ENCODE measurements around the gene CHMP4B.
A peak's percentile ranks its signal among the peaks of the same experiment; 100 is the strongest.

CHMP4B gene

GRCh38 chr20:33798444-33798843 is 12.7 kb upstream of the CHMP4B start:
- no peaks in the 10 kb centered on the region for H3K9me3 Mint-ChIP-seq
- no peak overlapping the region for H3K27ac Mint-ChIP-seq
- H3K4me3 Mint-ChIP-seq: no peak overlapping the region
- no peaks in the 10 kb centered on the region for H3K4me1 Mint-ChIP-seq
- H3K27me3 Mint-ChIP-seq: no peaks in the 10 kb centered on the region
- H3K36me3 Mint-ChIP-seq: no peaks in the 10 kb centered on the region

- no peaks in the 10 kb centered on the region for H3K27me3 Mint-ChIP-seq
- H3K36me3 Mint-ChIP-seq: no peaks in the 10 kb centered on the region
- no peak overlapping the region for H3K4me3 Mint-ChIP-seq
- H3K27ac Mint-ChIP-seq: no peak overlapping the region
- no peaks in the 10 kb centered on the region for H3K4me1 Mint-ChIP-seq
- no peaks in the 10 kb centered on the region for H3K9me3 Mint-ChIP-seq
Observed at GRCh38 chr20:33803921-33804337, 7.2 kb upstream of the CHMP4B start.

DNA sequence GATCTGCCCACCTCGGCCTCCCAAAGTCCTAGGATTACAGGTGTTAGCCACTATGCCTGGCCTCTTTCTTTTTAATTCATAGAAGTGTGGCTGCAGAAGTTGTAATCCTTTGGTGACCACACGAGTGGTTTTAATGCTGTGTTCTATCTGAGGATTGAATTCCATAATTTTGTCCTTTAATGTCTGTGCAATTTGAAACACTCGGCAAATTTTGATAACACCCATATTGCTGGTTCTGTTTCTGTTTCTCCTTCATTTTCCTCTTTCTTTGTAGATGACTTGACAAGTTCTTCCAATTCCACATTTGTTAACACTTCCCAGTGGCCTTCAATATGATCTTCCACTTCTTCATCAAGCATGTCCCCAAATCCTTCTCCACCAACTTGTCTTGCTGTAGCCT is 2.8 kb upstream of the CHMP4B start:
- H3K27me3 Mint-ChIP-seq: no peaks in the 10 kb centered on the region
- H3K36me3 Mint-ChIP-seq: peaks cover 11% of the 10 kb centered on the region
- H3K4me1 Mint-ChIP-seq: peaks cover 17% of the 10 kb centered on the region
- no peak overlapping the region for H3K27ac Mint-ChIP-seq
- H3K9me3 Mint-ChIP-seq: no peaks in the 10 kb centered on the region
- H3K4me3 Mint-ChIP-seq: no peak overlapping the region

GRCh38 chr20:33810259-33810658 is 889 bp upstream of the CHMP4B start:
- H3K4me3 Mint-ChIP-seq: no peak overlapping the region
- peaks cover 13% of the 10 kb centered on the region for H3K36me3 Mint-ChIP-seq
- H3K27me3 Mint-ChIP-seq: no peaks in the 10 kb centered on the region
- peaks cover 36% of the 10 kb centered on the region for H3K4me1 Mint-ChIP-seq
- no peaks in the 10 kb centered on the region for H3K9me3 Mint-ChIP-seq
- H3K27ac Mint-ChIP-seq: no peak overlapping the region

DNA sequence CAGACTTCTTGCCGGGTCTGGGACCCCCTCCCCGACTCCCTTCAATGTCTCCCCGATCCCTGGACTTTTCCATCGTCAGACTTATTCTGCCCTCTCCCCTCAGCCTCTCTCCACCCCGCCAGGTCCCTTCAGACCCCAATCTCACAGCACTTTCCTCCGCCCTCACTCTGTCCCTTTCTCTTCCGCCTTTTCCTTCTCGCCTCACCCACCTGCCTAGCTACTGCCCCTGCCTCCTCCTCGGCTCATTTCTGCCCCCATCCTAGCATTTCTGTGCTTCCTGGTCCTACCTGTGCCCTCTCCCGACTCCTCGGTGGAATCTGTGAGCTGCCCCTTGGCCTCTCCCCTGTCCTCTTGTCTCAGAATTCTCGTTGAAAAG is 616 bp downstream of the CHMP4B start:
- Mint-ChIP-seq H3K9me3 (no peaks in the 10 kb centered on the region), H3K27me3 (no peaks in the 10 kb centered on the region), H3K27ac (peak overlapping the region; percentile 94), H3K4me3 (peak overlapping the region; percentile 100), H3K36me3 (peaks cover 13% of the 10 kb centered on the region), H3K4me1 (peaks cover 51% of the 10 kb centered on the region)

DNA sequence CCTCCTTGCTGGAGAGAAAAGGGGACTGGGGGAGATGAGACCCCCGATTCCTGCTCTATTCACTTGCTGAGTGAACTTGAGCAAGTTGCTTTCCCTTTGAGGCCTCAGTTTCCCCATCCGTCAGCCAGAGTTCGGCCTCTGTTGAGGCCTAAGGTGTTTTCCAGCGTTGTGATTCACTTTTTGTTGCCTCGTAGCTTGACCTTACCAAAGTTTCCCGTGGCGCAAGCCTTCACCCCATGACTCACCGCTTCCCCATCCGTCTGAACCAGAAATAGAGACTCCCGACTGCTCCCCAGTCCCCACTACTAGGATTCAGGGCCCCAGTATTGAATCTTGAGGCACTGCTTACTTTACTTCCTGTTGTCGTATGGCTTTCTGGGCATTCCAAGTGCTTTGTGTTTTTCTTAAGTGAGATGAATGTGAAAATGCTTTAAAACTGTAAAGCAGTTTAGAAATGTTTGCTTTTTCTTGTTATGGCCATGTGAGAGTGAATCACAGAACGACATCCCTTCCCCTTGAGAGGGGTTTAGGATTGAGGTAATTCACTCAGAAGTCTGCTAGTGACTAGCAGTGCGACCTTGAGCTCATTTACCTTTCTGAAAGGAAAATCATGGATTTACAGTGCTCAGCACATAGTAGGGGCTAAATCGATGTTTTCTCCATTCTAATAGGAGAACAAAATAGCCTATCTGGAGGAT is 1.2 kb downstream of the CHMP4B start:
- H3K27me3 Mint-ChIP-seq: no peaks in the 10 kb centered on the region
- H3K4me3 Mint-ChIP-seq: peak overlapping the region; percentile 100
- peak overlapping the region; percentile 94 for H3K27ac Mint-ChIP-seq
- H3K9me3 Mint-ChIP-seq: no peaks in the 10 kb centered on the region
- H3K36me3 Mint-ChIP-seq: peaks cover 13% of the 10 kb centered on the region
- peaks cover 57% of the 10 kb centered on the region for H3K4me1 Mint-ChIP-seq

DNA sequence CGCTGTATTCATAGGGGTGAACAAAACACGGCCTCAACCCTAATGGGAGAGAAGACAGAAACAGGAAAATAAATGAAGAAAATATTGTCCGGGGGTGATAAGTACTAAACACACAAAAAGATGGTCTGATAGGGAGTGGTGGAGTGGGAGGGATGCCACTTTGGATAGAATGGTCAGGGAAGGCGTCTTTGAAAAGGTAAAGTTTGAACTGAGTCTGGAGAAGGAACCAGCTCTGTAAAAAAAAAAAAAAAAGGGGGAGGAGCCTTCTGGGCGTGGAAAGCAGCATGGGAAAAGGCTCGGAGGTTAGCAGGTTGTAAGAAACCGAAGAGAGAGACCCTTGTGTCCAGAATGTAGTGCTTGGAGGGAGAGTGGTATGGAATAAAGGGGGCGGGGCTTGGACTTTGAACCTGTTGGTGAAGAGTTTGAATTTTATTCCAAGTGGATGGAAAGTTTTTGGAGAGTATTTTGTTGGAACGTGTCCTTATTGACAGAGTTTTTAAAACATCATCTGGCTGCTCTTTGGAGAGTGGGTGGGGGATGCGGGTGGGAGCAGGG is 1.8 kb downstream of the CHMP4B start:
- Mint-ChIP-seq H3K27me3 (no peaks in the 10 kb centered on the region), H3K4me1 (peaks cover 63% of the 10 kb centered on the region), H3K27ac (peak overlapping the region; percentile 94), H3K9me3 (no peaks in the 10 kb centered on the region), H3K36me3 (peaks cover 13% of the 10 kb centered on the region), H3K4me3 (peak overlapping the region; percentile 100)

DNA sequence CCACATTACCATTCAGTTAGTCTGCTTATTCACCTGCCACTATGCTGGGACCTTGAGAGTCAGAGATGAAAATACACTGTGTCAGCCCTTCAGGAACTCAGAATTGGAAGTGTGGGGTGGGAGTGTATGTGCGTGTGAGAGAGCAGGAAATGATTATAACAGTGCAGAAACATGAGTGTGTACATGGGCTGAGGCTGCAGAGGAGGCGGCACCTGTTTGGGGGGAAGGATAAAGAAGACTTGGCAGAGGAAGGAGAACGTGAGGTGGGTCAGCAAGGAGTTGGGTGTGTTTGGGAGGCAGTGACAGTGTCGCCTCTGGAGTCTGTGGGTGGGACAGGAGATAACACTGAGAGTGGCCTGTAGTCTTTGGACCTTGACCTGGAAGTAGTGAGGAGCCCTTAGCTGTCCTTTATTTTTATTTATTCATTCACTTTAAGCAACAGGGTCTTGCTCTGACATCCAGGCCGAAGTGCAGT is 3.1 kb downstream of the CHMP4B start:
- Mint-ChIP-seq H3K4me3 (peak overlapping the region; percentile 100), H3K36me3 (peaks cover 13% of the 10 kb centered on the region), H3K4me1 (peaks cover 76% of the 10 kb centered on the region), H3K27ac (peak overlapping the region; percentile 0), H3K27me3 (no peaks in the 10 kb centered on the region), H3K9me3 (no peaks in the 10 kb centered on the region)

DNA sequence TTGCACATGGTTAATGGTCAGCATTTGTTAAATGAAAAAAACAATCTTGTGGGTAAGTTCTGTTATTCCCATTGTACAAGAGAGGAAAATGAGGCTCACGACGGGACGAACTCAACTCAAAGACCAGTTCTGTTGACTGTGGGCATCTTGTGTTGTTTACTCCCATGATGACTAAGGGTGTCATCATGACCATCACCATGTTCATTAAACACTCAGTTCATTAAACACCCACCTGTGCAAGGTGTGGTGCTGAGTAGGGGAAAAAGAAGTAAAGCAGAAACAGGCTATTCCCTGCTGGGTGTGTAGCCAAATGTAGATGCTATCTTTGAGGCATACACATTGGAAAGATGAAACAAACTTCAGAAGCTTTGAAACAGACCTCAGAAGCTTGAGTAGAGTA is 4.5 kb downstream of the CHMP4B start:
- H3K36me3 Mint-ChIP-seq: peaks cover 16% of the 10 kb centered on the region
- H3K27ac Mint-ChIP-seq: no peak overlapping the region
- H3K27me3 Mint-ChIP-seq: no peaks in the 10 kb centered on the region
- H3K4me3 Mint-ChIP-seq: no peak overlapping the region
- peaks cover 88% of the 10 kb centered on the region for H3K4me1 Mint-ChIP-seq
- no peaks in the 10 kb centered on the region for H3K9me3 Mint-ChIP-seq

- Mint-ChIP-seq H3K36me3 (peaks cover 16% of the 10 kb centered on the region), H3K4me1 (peaks cover 85% of the 10 kb centered on the region), H3K27me3 (no peaks in the 10 kb centered on the region), H3K9me3 (no peaks in the 10 kb centered on the region), H3K27ac (no peak overlapping the region), H3K4me3 (no peak overlapping the region)
Observed at GRCh38 chr20:33816191-33816590, 5.0 kb downstream of the CHMP4B start.

DNA sequence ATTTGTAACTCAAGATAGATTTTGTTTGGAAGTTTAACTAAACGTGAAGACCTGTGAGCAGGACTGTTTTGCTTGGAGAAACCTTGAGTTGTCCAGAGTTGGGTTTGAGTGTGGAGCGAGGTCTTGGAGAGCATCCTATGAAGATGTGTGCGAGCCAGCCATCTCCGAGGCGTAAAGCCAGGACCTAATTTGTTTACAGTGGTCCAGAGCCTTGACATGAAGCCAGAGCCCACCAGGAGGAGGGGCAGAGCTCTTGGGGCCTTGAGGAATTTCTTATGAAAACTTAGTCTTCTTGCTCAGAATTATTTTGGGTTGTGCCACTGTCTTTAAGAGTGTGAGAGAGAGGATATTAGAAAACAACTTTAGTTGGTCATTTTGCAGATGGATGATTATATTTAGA is 6.3 kb downstream of the CHMP4B start:
- H3K27ac Mint-ChIP-seq: peak overlapping the region; percentile 8
- no peak overlapping the region for H3K4me3 Mint-ChIP-seq
- peaks cover 10% of the 10 kb centered on the region for H3K36me3 Mint-ChIP-seq
- peaks cover 83% of the 10 kb centered on the region for H3K4me1 Mint-ChIP-seq
- H3K9me3 Mint-ChIP-seq: no peaks in the 10 kb centered on the region
- H3K27me3 Mint-ChIP-seq: no peaks in the 10 kb centered on the region

- peak overlapping the region; percentile 30 for H3K27ac Mint-ChIP-seq
Observed at GRCh38 chr20:33819456-33819855, 8.3 kb downstream of the CHMP4B start.

DNA sequence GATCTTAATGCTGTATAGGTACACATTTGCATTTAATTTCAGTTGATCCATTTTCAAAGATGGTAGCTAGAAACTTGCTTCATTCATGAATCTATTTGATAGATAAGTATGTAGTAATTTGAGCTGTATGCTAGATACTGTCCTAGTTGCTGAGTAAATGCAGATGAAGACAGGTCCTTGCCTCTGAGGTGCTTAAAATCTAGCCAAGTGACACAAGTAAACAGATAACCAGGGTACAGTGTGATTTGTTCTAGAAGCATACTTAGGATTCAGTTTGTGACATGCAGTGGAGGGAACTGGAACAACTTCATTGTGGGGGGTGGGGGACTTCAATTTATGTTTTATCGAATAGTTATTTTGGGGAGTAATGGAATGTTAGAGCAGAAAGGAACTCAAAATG is 9.2 kb downstream of the CHMP4B start:
- Mint-ChIP-seq H3K27ac (no peak overlapping the region), H3K9me3 (no peaks in the 10 kb centered on the region), H3K36me3 (peaks cover 3% of the 10 kb centered on the region), H3K27me3 (no peaks in the 10 kb centered on the region), H3K4me1 (peaks cover 75% of the 10 kb centered on the region), H3K4me3 (peak overlapping the region; percentile 2)

More at GRCh38 chr20:33819456-33819855, 8.3 kb downstream of the CHMP4B start:
- Mint-ChIP-seq H3K4me1 (peaks cover 75% of the 10 kb centered on the region), H3K27me3 (no peaks in the 10 kb centered on the region), H3K9me3 (no peaks in the 10 kb centered on the region), H3K4me3 (no peak overlapping the region), H3K36me3 (peaks cover 5% of the 10 kb centered on the region)

GRCh38 chr20:33821270-33821836 is 10.2 kb downstream of the CHMP4B start:
- H3K4me3 Mint-ChIP-seq: no peak overlapping the region
- H3K27me3 Mint-ChIP-seq: no peaks in the 10 kb centered on the region
- H3K9me3 Mint-ChIP-seq: no peaks in the 10 kb centered on the region
- H3K36me3 Mint-ChIP-seq: peaks cover 3% of the 10 kb centered on the region
- H3K4me1 Mint-ChIP-seq: peaks cover 75% of the 10 kb centered on the region
- H3K27ac Mint-ChIP-seq: no peak overlapping the region

GRCh38 chr20:33822423-33822822 is 11.3 kb downstream of the CHMP4B start:
- H3K36me3 Mint-ChIP-seq: peaks cover 3% of the 10 kb centered on the region
- H3K4me3 Mint-ChIP-seq: no peak overlapping the region
- H3K27me3 Mint-ChIP-seq: no peaks in the 10 kb centered on the region
- H3K4me1 Mint-ChIP-seq: peaks cover 75% of the 10 kb centered on the region
- no peak overlapping the region for H3K27ac Mint-ChIP-seq
- no peaks in the 10 kb centered on the region for H3K9me3 Mint-ChIP-seq

DNA sequence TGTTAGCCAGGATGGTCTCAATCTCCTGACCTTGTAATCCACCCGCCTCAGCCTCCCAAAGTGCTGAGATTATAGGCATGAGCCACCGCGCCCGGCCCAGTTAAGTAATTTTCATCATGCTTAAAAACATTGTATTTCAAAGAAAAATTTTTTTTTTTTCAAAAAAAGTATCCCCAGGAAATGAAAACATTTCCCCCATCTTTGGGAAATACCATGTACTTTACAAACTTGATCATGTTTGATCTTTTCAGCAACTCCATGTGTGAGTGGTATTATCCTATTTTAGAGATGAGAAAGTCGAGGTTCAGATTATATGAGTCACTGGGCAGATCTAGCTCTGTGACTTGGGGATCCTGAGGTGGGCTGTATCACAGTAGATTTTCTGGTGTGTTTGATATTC is 11.8 kb downstream of the CHMP4B start:
- Mint-ChIP-seq H3K27me3 (no peaks in the 10 kb centered on the region), H3K4me3 (no peak overlapping the region), H3K9me3 (no peaks in the 10 kb centered on the region), H3K4me1 (peaks cover 75% of the 10 kb centered on the region), H3K36me3 (peaks cover 4% of the 10 kb centered on the region), H3K27ac (no peak overlapping the region)

Data from activated naive CD4-positive, alpha-beta T cell treated with anti-CD3 and anti-CD28 coated beads, Interleukin-2, amount 50 U/mL, for 24 hours (primary cell).